HG03025 (cell line): ENCODE measurements around the gene SYT7.

ENCODE experiments used
- ATAC-seq: cut with Tn5 transposase; IDR thresholded peaks from one replicate; pipeline ENCODE4 v1.9.1; 2021; ENCODE audit warnings: mild to moderate bottlenecking, moderate library complexity; ENCODE audit not compliant: unreplicated experiment, low FRiP score

Gene SYT7

DNA sequence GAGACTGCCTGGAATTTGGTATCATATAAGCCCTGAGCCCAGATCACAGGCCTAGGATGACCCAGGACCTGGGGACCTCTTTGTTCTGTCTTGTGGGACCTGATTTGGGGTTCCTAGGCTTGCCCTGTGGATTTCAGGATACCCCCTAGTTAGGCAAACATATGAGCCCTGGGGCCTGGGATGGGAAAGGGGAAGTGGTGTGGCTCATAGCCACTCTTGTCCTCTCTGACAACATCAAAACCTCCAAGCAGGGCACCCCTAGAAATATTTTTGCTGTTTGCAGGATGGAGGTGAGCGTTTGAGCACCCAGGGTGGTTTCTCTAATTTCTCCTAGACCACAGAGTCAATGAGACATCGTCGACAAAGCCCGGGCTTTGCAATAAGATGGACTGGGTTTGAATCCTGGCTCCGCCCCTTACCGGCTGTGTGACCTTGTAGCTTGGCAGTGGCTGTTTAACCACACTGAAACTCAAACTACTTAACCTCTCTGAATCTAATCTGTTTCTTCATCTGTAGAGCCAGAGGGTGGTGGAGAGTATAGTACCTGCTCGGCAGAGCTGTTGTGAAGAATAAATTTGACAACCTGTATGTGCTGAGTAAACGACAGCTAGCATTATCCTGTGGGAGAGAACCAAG, 77.6 kb downstream of the SYT7 start:
- no peak for ATAC-seq

GRCh38 chr11:61502522-61502921, 78.4 kb downstream of the SYT7 start:
- no peak for ATAC-seq

- no peak for ATAC-seq
Measured at GRCh38 chr11:61499816-61500491, 80.9 kb downstream of the SYT7 start.

GRCh38 chr11:61498767-61499341, 82.0 kb downstream of the SYT7 start:
- ATAC-seq = no peak

DNA sequence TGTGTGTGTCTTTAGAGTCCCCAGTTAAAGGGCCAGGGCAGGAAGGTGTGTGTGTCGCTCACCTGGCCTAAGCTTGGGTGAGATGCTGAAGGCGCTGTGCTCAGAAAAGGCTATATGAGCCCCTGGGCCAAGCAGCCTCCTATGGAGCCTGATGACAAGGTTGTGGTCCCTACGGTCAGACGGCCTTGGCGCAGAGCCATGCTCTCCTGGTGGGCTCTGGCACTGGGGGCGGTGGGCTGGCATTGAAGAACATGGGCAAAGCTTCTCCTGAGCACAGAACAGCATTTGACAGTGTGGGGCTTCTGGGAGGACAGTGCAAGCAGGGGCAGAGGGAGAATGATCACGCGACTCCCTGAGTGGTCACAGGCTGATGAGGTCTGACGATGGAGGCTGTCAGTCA, 83.0 kb downstream of the SYT7 start:
- ATAC-seq = no peak

- ATAC-seq = no peak
Measured at GRCh38 chr11:61497473-61497872, 83.4 kb downstream of the SYT7 start.

DNA sequence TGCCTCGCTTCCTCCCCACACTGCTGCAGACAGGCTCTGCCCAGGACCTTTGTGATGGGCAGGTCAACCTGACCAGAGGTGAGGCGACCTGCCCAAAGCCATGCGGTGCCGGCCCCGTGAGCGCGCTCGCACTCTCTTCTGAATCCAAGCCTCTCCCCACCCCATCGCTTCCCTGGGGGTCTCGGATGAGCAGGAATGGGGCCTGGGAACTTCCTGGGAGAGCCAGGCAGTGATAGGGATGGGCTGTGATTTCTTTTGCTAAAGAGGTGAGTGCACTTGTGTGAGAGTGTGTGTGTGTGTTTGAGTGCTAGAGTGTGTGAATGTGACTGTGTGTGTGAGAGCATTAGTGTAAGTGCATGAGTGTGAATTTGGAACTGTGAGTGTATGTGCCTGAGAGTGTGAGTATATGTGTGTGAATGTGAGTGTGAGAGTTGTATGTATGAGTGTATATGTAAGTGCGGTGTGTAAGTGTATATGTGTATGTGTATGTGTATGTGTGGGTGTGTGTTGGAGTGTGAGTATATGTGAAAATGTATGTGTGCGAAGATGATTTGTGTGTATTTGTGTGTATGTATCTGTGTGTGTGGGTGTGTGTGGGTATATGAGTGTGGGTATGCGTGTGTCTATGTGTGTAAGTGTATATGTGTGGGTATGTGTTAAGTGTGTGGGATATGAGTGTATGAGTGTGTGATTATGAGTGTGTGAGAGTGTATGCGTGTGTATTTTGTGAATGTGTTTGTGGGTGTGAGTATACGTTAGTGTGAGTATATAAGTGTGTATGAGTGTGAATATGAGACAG, 84.1 kb downstream of the SYT7 start:
- no peak for ATAC-seq

GRCh38 chr11:61495801-61496601, 84.9 kb downstream of the SYT7 start:
- ATAC-seq = no peak

DNA sequence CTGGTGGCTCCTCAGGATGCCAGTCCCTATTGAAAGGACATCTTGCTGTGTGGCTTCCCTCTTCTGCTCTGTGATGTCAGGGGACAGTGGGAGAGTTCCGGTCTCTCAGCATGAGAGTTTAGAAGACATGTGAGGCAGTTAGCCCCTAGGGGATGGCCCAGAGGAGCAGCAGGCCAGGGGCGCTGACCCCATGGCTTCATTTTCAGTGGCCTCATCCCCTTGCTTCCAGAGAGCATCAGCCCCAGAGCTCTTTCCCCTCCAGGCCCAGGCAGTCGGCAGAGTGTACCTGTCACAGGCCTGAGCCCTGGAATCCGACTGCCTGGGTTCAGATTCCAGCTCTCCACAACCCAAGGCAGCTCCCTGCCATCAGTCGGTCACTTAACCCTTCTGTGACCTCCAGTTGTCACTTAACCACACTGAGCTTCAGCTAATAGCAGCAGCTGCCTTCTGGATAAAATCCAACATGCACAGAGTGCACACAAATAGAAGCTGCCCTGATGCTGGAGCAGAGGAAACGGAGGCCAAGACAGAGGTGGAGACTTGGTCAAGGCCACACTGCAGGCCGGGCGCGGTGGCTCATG, 86.4 kb downstream of the SYT7 start:
- ATAC-seq = no peak

- ATAC-seq = no peak
Measured at GRCh38 chr11:61491736-61492395, 89.0 kb downstream of the SYT7 start.

DNA sequence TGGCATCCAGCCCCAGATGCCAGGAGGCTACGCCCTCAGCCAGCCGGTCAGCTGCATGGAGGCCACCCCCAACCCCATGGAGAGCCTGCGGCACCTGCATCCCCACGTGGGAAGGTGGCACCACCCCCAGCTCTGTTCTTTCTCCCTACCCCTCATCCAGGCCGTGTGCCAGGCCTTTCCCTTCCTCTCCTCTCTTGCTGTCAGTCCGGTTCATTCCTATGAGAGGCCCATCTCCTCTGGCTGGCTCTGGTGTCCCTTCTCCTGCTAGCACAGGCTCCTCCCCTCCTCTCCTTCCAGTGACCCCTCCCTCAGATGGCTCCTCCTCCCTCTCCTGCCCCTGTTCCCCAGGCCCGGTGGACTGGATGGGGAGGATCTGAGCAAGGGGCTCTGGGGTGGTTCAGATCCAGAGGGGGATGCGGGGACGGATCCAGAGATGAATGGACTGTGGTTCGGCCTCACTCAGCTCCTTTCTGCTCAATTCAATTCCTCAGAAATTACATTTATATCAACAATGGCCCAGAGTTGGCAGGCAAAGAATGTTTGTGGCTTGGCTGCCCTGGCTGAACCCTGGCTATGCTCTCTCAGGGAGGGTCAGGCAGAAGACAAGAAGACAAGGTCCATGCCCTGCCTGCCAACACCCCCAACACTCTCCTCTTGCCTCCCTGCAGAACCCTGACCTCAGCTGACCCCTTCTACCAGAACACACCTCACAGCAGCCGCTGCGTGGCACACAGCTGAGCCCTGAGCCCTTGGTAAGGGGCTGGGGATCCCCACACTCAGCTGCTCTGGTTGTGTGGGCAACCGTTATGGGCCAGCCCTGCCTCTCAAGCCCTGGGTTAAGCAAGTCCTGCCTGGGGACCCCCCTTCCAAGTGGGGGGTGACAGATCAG, 90.8 kb downstream of the SYT7 start:
- no peak for ATAC-seq

DNA sequence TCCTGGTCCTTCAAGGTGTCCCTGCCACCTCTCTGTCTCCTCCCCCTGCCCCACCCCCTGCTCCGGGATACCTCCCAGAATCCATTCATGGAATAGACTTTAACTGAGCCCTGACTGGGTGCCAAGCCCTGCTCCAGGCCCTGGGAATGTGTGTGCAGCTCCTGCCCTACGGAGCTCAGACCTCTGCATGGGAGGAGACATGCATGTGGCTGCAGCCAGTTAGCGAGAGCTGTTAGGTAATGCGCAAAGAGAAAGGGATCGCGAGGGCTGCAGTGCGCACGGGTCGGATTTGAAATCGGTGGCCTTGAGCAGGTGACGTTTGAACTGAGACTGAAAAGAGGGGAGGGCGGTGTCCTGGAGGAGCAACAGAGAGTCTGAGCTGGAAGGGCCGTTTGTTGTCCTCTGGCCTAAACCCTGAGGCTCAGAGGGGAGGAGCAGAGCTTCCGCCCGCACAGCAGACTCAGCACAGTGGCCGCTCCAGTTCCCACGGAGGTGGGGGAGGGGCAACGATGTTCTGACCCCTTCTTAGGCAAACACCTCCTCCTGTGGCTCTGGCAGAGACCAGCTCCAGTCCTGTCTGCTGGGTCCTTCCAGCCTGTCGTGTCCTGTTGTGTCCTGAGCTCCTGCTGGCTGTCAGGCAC, 92.1 kb downstream of the SYT7 start:
- no peak for ATAC-seq

DNA sequence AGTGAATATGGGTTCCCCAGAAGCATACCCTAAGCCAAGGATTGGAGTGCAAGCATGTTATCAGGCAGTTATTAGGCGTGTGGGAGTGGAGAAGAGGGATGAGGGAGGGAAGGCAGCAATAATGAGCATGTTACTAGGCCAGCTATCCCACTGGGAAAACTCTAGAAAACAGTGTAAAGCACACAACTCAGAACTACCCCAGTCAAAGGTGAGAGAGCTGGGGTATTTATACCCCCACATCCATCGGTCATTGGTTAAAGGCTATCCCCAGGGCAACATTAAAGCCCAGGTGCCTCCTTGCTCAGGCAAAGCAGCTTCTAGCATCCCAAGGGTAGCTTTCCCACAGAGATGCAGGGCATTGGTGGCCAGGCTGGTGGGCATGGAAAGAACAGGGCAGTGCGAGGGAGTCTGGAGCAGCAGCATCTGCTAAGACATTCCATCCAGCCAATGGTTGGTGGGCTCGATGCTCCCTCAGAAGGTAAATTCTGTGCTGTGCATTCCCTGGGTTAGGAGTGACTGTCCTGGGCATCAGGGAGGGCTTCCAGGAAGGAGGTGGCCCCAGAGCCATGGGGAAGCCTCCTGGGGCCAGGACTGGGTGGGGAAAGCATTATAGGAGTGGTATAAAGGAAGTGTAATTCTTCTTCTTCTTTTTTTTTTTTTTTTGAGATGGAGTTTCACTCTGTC, 93.4 kb downstream of the SYT7 start:
- no peak for ATAC-seq

GRCh38 chr11:61486779-61487178, 94.1 kb downstream of the SYT7 start:
- no peak for ATAC-seq

DNA sequence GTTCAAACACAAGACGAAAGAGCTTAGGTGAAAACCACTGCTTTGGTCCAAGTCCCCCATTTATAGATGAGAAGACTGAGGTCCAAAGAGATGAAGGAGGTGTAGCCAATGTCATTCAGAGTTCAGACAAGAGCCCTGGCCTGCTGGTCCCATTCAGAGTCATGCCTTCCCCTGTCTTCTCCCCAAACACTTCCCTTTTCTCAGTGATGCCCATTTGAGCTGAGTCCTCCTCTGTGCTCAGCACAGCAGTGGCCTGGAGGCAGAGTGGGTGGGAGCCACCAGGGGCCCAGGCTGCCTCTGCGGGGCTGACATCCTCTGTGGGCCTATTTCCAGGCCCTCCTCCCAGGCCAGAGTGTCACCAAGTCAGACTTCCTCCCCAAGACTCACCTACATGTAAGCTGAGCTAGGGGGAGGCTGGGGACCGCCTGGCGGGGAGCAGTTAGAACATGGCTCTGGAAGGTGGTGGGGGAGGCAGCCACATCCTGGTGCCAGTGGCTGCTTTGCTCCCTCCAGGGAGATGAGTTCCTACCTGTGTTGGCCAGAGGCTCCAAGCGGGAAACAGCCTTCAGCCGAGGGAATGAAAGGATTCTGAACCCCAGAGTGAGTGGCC, 94.8 kb downstream of the SYT7 start:
- no peak for ATAC-seq

DNA sequence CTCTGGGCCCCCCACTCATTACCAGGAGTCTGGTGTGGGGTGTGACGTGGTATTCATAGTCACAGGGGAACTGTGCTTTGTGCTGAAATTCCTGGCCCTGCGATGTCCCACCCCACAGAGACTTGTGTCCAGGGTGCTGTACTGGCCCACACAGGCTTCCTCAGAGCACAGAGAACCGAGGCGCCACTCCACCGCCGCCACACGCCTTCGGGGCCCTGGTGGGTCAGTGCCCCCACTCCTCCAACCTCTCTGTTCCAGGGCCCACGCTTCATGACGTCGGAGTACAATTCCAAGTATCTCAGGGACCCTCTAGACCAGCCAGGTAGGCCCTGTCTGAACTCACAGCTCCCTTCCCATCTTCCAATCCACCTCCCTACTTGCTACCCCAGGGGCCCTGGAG, 95.8 kb downstream of the SYT7 start:
- ATAC-seq = no peak

- no peak for ATAC-seq
Measured at GRCh38 chr11:61484541-61484940, 96.3 kb downstream of the SYT7 start.
